Activated CD4-positive, alpha-beta T cell treated with anti-CD3 and anti-CD28 coated beads, Interleukin-2, amount 50 U/mL, for 24 hours (primary cell): ENCODE measurements around the gene MKLN1.
"Not testable (repeated sequence)": the region's sequence is repeated elsewhere in the genome, so short reads cannot be mapped to it uniquely, and the experiment has no call there.

Source experiments
- DNase-seq, 2 donors: peaks; one replicate each; pipeline ENCODE4 v3.0.0-alpha.2; 2020; ENCODE audit warnings: low read depth in 1 of 2, low spot score in 1 of 2

MKLN1 gene

GRCh38 chr7:131327626-131328376 is at the start of gene MKLN1:
Gene MKLN1, plus strand, starts transcription at chr7:131327876. Its CDS starts 24 bp downstream, at chr7:131327900.
- peak; percentile 80 to 82 for DNase-seq

DNA sequence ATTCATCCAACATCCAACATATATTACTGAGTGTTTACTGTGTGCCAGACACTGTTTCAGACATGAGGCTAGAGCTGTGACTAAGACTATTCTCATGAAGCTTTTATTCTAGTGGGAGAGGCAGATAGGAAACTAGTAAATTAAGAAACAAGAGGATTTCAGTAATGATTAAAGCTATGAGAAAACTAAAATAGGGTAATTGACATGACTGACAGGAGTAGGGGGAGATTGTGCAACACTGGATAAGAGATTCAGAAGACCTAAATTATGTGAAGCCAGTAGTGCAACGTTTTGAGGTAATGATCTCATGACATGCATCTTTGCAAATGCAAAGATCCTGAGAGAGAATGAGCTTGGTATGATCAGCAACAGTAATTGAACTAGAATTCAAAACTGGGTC is 48.6 kb upstream of the MKLN1 start:
- DNase-seq, result no peak

GRCh38 chr7:131281266-131282048 is 46.2 kb upstream of the MKLN1 start:
- no peak for DNase-seq

DNA sequence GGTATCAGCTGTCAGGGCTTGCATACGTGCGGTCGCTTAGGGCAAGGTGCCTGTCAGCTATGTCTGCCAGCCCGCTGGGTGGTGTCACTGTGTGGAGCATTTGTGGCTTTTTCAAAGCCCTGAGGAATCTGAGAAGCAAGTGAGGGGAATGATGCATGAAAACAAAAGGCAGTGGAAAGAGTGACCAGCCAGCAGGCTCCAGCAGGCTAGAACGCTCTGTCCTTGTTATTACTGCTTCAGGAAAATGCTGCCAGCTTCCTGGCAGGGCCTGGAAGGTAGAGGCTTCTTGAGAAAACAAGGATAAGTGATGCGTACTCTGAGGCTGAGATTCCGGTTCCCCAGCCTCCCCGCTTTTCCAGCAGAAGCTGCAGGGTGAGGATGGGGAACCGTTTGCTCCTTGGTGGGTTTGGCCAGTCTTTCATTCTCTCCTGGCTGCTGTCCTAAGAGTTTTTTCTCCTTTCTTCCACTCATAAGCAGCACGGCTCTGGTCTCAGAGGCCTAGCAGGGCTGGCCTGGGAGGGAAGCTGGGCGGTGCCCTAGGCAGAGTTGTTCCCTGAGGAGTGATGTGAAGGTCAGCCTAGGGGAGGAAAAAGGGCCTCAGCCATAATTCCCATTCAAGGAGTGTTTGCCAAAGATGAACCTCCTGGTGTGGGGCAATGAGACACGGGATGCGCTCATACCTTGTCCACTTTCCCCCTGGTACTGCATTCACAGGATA is 42.8 kb upstream of the MKLN1 start:
- DNase-seq, result no peak

GRCh38 chr7:131285556-131285955 is 42.1 kb upstream of the MKLN1 start:
- DNase-seq, result no peak

DNA sequence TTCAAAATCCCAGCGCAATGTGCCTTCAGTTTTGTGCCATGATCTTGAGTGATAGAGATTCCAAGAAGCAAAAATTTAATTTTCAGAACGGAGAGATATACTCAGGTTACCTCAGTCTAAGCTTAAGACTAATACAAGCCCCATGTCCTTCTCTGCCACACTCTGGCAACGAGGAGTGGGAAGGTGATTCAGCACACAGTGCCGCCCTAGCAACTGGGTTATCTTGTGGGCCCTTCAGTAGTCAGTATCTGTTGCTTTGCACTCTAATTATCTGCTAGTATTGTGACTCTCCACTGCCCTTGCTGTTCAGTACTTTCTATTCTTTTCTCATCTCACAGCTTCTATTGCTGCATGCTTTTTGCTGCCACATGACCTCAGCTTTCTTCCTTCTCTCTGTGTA is 39.2 kb upstream of the MKLN1 start:
- DNase-seq, result no peak

- no peak for DNase-seq
Observed at GRCh38 chr7:131289051-131289450, 38.6 kb upstream of the MKLN1 start.

- DNase-seq, result no peak
Observed at GRCh38 chr7:131292141-131292905, 35.4 kb upstream of the MKLN1 start.

GRCh38 chr7:131293018-131293417 is 34.7 kb upstream of the MKLN1 start:
- no peak for DNase-seq

- no peak for DNase-seq
Observed at GRCh38 chr7:131294553-131294952, 33.1 kb upstream of the MKLN1 start.

- no peak for DNase-seq
Observed at GRCh38 chr7:131298608-131298992, 29.1 kb upstream of the MKLN1 start.

- DNase-seq, result no peak
Observed at GRCh38 chr7:131299074-131299473, 28.6 kb upstream of the MKLN1 start.

GRCh38 chr7:131300078-131300477 is 27.6 kb upstream of the MKLN1 start:
- no peak for DNase-seq

DNA sequence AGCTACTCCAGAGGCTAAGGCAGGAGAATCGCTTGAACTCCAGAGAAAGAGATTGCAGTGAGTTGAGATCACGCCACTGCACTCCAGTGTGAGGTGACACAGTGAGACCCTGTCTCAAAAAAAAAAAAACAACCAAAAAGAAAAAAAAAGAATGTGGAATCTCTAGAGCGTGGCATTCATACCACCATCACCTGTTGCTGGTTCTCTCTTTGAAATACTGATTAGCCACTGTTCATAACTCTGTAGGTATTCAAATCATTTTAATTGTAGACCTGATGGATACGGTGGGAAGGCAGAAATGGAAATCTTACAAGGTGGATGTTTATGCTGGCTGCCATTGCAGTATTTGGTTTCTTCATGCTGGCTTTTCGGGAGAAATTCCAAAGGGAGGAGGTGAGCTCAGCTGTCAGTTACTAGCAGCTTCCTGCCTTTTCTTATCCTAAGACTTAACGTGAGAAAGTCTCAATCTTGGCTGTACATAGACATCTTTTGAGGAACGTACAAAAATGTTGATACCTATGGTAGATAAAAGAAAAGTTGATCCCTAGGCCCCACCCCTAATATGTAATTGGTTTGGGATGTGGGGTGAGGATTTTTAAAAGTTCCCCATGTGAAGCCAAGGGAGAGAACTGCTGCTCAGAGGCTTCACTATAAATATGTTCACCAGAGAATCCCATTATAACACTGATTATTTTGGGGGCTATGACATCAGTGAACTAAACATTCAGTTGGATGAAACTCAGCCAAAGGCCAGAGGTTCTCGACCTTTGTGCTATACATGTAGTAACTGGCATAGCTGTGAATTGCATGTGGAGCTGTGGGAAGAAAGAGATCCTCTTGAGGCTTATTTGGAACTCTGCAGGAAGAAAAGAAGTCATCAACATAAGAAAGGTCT is 26.9 kb upstream of the MKLN1 start:
- no peak for DNase-seq

- no peak for DNase-seq
Observed at GRCh38 chr7:131302446-131302845, 25.2 kb upstream of the MKLN1 start.

- DNase-seq, result peak in 1 of 2 donors; percentile 4
Observed at GRCh38 chr7:131302876-131303707, 24.6 kb upstream of the MKLN1 start.

GRCh38 chr7:131305152-131305551 is 22.5 kb upstream of the MKLN1 start:
- no peak for DNase-seq

DNA sequence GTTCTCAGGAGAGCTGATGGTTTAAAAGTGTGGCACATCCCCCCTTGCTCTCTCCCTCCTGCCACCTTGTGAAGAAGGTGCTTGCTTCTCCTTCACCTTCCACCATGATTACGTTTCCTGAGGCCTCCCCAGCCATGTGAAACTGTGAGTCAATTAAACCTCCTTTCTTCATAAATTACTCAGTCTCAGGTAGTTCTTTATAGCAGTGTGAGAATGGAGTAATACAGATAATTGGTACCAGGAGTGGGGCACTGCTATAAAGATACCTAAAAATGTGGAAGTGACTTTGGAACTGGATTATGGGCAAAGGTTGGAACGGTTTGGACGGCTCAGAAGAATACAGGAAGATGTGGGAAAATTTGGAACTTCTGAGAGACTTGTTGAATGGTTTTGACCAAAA is 21.6 kb upstream of the MKLN1 start:
- DNase-seq, result not testable (repeated sequence)

- DNase-seq, result no peak
Observed at GRCh38 chr7:131306777-131307176, 20.9 kb upstream of the MKLN1 start.
